ENCODE data around the gene NOCT. TPM values are rescaled to one million over a fixed set of nuclear protein-coding genes. Genes with fewer than 3 reads are reported as not detected.

NOCT gene
- total and polyA plus RNA-seq, 10 donors: 0.37 to 12.4 (median 4.1) TPM

DNA sequence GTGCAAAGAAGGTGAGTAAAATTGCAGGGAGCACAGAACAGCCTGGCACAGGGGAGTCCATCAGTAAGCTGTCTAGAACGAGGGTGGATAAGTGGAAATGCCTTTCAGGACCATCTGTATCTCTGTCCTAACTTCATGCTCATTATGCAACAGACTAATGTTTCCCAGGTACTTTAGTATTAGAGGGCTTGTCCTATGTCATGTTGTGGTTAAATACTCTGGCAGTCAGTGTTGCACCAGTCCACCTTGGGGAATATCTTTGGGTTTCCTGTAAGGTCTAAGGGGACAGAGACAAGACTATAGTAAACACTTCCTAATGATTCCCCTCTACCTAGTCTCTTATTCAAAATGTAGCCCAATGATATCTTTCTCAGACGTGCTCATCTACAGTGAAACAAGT is 21.3 kb downstream of the NOCT start:
- intact Hi-C loops (cut with DNase I; ENCODE audit: low total_unique reads): loop anchor here (10.0 kb wide), 3 partner anchors 48 to 618 kb away; no protein-coding TSS in a partner anchor
- Histone ChIP-seq H3K9me3 (no peaks in the 10 kb centered on the region), H3K36me3 (peaks cover 0 to 23% (median 0%) of the 10 kb centered on the region in 6 donors), H3K4me3 (no peak overlapping the region), H3K4me1 (peaks cover 0 to 69% (median 19%) of the 10 kb centered on the region in 6 donors), H3K27me3 (replicated peaks in 1 of 7) (no peaks in the 10 kb centered on the region), H3K27ac (no peak overlapping the region)
- no peak for DNase-seq
- TF ChIP-seq, protein P1, sequence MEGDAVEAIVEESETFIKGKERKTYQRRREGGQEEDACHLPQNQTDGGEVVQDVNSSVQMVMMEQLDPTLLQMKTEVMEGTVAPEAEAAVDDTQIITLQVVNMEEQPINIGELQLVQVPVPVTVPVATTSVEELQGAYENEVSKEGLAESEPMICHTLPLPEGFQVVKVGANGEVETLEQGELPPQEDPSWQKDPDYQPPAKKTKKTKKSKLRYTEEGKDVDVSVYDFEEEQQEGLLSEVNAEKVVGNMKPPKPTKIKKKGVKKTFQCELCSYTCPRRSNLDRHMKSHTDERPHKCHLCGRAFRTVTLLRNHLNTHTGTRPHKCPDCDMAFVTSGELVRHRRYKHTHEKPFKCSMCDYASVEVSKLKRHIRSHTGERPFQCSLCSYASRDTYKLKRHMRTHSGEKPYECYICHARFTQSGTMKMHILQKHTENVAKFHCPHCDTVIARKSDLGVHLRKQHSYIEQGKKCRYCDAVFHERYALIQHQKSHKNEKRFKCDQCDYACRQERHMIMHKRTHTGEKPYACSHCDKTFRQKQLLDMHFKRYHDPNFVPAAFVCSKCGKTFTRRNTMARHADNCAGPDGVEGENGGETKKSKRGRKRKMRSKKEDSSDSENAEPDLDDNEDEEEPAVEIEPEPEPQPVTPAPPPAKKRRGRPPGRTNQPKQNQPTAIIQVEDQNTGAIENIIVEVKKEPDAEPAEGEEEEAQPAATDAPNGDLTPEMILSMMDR (IDR thresholded peaks at IDR 0.05 in 8 of 11, conservative IDR thresholded peaks at IDR 0.05 in 3 of 11): no peak
- 52 to 86% (median 76%) methylated on average over 2 of the region's 2 CpGs for WGBS, 5 donors

DNA sequence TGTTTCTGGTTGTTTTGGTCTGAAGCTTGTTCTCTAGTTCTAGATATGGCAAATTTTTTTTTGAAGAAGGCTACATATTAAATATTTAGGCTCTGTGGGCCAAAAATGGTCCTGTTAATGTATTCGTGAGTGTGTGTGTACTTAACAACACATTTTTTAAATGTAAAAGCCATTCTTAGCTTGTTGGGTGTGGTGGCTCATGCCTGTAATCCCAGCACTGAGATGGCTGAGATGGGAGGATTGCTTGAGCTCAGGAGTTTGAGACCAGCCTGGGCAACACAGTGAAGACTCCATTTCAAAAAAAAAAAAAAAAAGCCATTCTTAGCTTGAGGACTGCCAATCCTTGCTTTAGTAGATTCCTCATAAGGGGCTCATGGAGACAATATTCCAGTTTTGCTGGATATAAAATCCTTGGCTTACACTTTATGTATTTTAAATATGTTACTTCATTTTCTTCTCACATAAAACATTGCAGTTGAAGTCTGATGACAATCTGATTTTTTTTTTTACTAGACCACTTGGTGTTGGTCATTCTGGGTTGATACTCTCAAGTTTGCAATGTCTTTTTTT is 23.4 kb downstream of the NOCT start:
- no peaks in the 10 kb centered on the region for H3K27me3 ChIP-seq (replicated peaks in 1 of 7)
- 85 to 100% (median 96%) methylated on average over 1 of the region's 1 CpG for WGBS, 5 donors
- intact Hi-C loops (cut with DNase I; ENCODE audit: low total_unique reads): loop anchor here (10.0 kb wide), 3 partner anchors 46 to 616 kb away; no protein-coding TSS in a partner anchor
- peaks cover 0 to 42% (median 10%) of the 10 kb centered on the region in 6 donors for H3K36me3 ChIP-seq
- H3K4me3 ChIP-seq: no peak overlapping the region
- no peak for DNase-seq
- peaks cover 0 to 62% (median 26%) of the 10 kb centered on the region in 6 donors for H3K4me1 ChIP-seq
- no peak overlapping the region for H3K27ac ChIP-seq
- no peaks in the 10 kb centered on the region for H3K9me3 ChIP-seq
- TF ChIP-seq POLR2A (IDR thresholded peaks at IDR 0.05): no peak
- TF ChIP-seq POLR2AphosphoS5 (IDR thresholded peaks at IDR 0.05): no peak
- TF ChIP-seq, protein P1 (IDR thresholded peaks at IDR 0.05 in 8 of 11, conservative IDR thresholded peaks at IDR 0.05 in 3 of 11): no peak

DNA sequence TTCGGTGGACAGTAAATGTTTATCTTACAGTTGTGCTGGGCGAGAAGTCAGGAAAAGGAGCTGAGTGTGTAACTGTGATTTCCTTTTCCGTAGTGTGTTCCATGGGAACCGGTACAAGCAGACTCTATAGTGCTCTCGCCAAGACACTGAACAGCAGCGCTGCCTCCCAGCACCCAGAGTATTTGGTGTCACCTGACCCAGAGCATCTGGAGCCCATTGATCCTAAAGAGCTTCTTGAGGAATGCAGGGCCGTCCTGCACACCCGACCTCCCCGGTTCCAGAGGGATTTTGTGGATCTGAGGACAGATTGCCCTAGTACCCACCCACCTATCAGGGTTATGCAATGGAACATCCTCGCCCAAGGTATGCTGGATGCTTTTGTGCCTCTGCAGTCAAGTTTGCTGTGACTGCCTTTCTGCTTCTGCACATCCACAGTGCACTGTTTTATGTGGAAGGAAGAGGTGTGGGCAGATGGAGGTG is 27.4 kb downstream of the NOCT start:
- Histone ChIP-seq H3K27me3 (replicated peaks in 1 of 7) (no peaks in the 10 kb centered on the region), H3K4me1 (peaks cover 0 to 26% (median 20%) of the 10 kb centered on the region in 6 donors), H3K27ac (peak overlapping the region in 2 of 8 donors; percentile 8 to 40), H3K36me3 (peaks cover 0 to 69% (median 17%) of the 10 kb centered on the region in 6 donors), H3K4me3 (no peak overlapping the region), H3K9me3 (no peaks in the 10 kb centered on the region)
- intact Hi-C loops (cut with DNase I; ENCODE audit: low total_unique reads): no loop called here
- 69 to 78% (median 76%) methylated on average over 10 of the region's 10 CpGs for WGBS, 5 donors
- TF ChIP-seq POLR2A (IDR thresholded peaks at IDR 0.05) (no peak), POLR2AphosphoS5 (IDR thresholded peaks at IDR 0.05) (peak in 2 of 3 donors; percentile 29 to 45)
- no peak for DNase-seq

DNA sequence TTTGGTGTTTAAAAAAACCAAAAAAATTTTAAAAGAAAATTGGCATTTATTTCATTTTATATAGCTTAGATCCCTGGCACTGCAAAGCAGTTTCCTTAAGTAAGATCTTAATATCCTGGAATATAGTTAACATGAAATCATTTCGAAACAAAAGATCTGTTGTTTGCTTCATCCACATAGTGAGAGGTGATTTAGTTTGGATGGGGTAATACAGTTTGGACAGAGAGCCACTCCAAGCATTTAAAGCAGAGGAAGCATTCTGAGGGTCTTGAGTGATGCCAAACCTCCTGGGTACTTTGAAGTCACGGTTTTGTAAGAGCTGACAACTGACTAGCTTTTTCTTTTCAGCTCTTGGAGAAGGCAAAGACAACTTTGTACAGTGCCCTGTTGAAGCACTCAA is 28.7 kb downstream of the NOCT start:
- 89 to 95% (median 94%) methylated on average over 2 of the region's 2 CpGs for WGBS, 5 donors
- H3K4me1 ChIP-seq: peaks cover 0 to 26% (median 20%) of the 10 kb centered on the region in 6 donors
- H3K4me3 ChIP-seq: no peak overlapping the region
- H3K9me3 ChIP-seq: no peaks in the 10 kb centered on the region
- H3K27me3 ChIP-seq (replicated peaks in 1 of 7): no peaks in the 10 kb centered on the region
- intact Hi-C loops (cut with DNase I; ENCODE audit: low total_unique reads): no loop called here
- H3K36me3 ChIP-seq: peaks cover 0 to 77% (median 19%) of the 10 kb centered on the region in 6 donors
- DNase-seq: no peak
- peak overlapping the region in 2 of 8 donors; percentile 4 to 16 for H3K27ac ChIP-seq
- TF ChIP-seq, protein P1 (IDR thresholded peaks at IDR 0.05 in 8 of 11, conservative IDR thresholded peaks at IDR 0.05 in 3 of 11): no peak
- TF ChIP-seq POLR2A (IDR thresholded peaks at IDR 0.05): no peak
- no peak for TF ChIP-seq POLR2AphosphoS5 (IDR thresholded peaks at IDR 0.05)

Data from spleen (tissue), 11 donors.